Measurements from ENCODE around the gene CTNNBIP1.

- no peak for TF ChIP-seq POLR2AphosphoS5 (IDR thresholded peaks at IDR 0.05; ENCODE audit: low read depth, low read length)
- no peak for TF ChIP-seq TAF1 (IDR thresholded peaks at IDR 0.05; ENCODE audit: borderline replicate concordance, insufficient read depth, low read length)
- no peak for TF ChIP-seq SIN3A (IDR thresholded peaks at IDR 0.05; ENCODE audit: borderline replicate concordance, insufficient read depth, low read length)
- no peak for TF ChIP-seq REST (IDR thresholded peaks at IDR 0.05; ENCODE audit: insufficient read depth in 1 of 2, low read depth in 2 of 2, low read length in 2 of 2)
Observed at GRCh38 chr1:9868244-9868590, 41.9 kb downstream of the CTNNBIP1 start.
